Esophagus mucosa (tissue), 1 donor: ENCODE measurements around the gene KLHL2. TPM values are rescaled to one million over a fixed set of nuclear protein-coding genes. Genes with fewer than 3 reads are reported as not detected.
"Not testable (repeated sequence)": the region's sequence is repeated elsewhere in the genome, so short reads cannot be mapped to it uniquely, and the experiment has no call there.

Source experiments
- ATAC-seq: fragments of 200-7000 bp; cut with Tn5 transposase; one replicate; pipeline ENCODE4 v1.9.1; 2020
- total RNA-seq: library from RNA; stranded (reverse); gene quantifications from one replicate; pipeline ENCODE4 v1.2.4, GENCODE V29; 2023
- donor health status: DM: yes; HTN: yes; CAD: no.

KLHL2 gene
- 26.7 TPM for total RNA-seq

GRCh38 chr4:165207431-165208220, at the start of gene KLHL2:
KLHL2 (plus strand) TSS chr4:165207561; CDS start chr4:165207877, 316 bp downstream.
- peak; percentile 87 for ATAC-seq

GRCh38 chr4:165158762-165159161, 48.6 kb upstream of the KLHL2 start:
- ATAC-seq, result no peak

- no peak for ATAC-seq
These were observed 43.1 kb upstream of the KLHL2 start for GRCh38 chr4:165164257-165164656.

GRCh38 chr4:165166872-165167271, 40.5 kb upstream of the KLHL2 start:
- ATAC-seq, result not testable (repeated sequence)

- no peak for ATAC-seq
These were observed 39.7 kb upstream of the KLHL2 start for GRCh38 chr4:165167650-165168049.

- ATAC-seq, result no peak
These were observed 36.5 kb upstream of the KLHL2 start for GRCh38 chr4:165170819-165171218.

- ATAC-seq, result not testable (repeated sequence)
These were observed 31.9 kb upstream of the KLHL2 start for GRCh38 chr4:165175470-165175869.

- no peak for ATAC-seq
These were observed 31.5 kb upstream of the KLHL2 start for GRCh38 chr4:165175879-165176278.

- no peak for ATAC-seq
These were observed 29.4 kb upstream of the KLHL2 start for GRCh38 chr4:165177725-165178666.

GRCh38 chr4:165184220-165184619, 23.1 kb upstream of the KLHL2 start:
- no peak for ATAC-seq

GRCh38 chr4:165184998-165185397, 22.4 kb upstream of the KLHL2 start:
- not testable (repeated sequence) for ATAC-seq

GRCh38 chr4:165185448-165185847, 21.9 kb upstream of the KLHL2 start:
- no peak for ATAC-seq

- ATAC-seq, result no peak
These were observed 16.6 kb upstream of the KLHL2 start for GRCh38 chr4:165190591-165191347.

- ATAC-seq, result no peak
These were observed 16.1 kb upstream of the KLHL2 start for GRCh38 chr4:165191348-165191656.

GRCh38 chr4:165191814-165192499, 15.4 kb upstream of the KLHL2 start:
- no peak for ATAC-seq

- no peak for ATAC-seq
These were observed 14.9 kb upstream of the KLHL2 start for GRCh38 chr4:165192500-165192898.

GRCh38 chr4:165192956-165193355, 14.4 kb upstream of the KLHL2 start:
- ATAC-seq, result no peak

- no peak for ATAC-seq
These were observed 13.0 kb upstream of the KLHL2 start for GRCh38 chr4:165194368-165194767.

- no peak for ATAC-seq
These were observed 9.0 kb upstream of the KLHL2 start for GRCh38 chr4:165198329-165198728.

- ATAC-seq, result no peak
These were observed 8.1 kb upstream of the KLHL2 start for GRCh38 chr4:165199286-165199685.

- ATAC-seq, result no peak
These were observed 7.6 kb upstream of the KLHL2 start for GRCh38 chr4:165199722-165200121.

- no peak for ATAC-seq
These were observed 5.6 kb upstream of the KLHL2 start for GRCh38 chr4:165201806-165202205.
